Measurements from ENCODE around the gene GRAMD4.

DNA sequence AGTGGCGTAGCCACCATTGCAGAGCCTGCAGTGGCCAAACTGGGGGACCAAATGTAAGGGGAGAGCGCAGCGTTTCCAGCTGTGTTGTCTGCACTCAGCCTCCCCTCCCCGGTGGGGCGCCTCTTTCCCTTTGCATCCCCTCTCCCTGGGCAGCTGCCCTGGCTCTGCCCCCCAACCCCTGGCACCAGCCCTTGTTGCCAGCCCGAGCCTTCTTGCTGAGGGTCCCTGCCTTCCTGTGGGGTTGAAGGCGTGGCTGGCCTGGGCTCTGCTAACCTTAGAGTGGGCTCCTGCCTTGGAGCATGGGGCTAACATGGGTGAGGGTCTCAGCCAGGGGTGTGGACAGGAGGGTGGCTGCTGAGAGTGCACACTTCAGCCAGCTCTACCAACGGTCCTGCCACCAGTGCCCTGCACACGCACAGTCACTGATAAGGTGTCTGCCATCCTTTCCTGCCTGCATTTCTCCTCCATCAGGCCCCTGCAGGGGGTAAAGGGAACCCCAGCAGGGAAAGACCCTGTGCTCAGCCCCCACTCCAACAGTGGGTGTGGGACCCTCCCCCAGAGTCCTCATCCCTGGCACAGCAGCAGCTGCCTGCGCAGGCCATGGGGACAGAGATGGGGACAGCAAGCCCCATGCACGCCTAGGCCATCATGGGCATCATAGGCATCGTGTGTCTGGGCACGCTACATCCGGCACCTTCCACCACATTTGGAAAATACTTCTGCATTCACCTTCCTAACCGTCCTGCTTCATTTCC lies 74.4 kb downstream of the GRAMD4 start:
- no peak for TF ChIP-seq POLR2AphosphoS5 (IDR thresholded peaks at IDR 0.05; ENCODE audit: low read depth, low read length)
- no peak for TF ChIP-seq SIN3A (IDR thresholded peaks at IDR 0.05; ENCODE audit: borderline replicate concordance, insufficient read depth, low read length)
- TF ChIP-seq REST (IDR thresholded peaks at IDR 0.05; ENCODE audit: insufficient read depth in 1 of 2, low read depth in 2 of 2, low read length in 2 of 2), result no peak

All from PFSK-1 (cell line).